H1 (cell line): ENCODE data around the gene CLEC7A. TPM values are rescaled to one million over a fixed set of nuclear protein-coding genes. Genes with fewer than 3 reads are reported as not detected.

Source experiments
- CTCF ChIA-PET: fragments of 300-600 bp; sonication (Branson Sonifier 250); formaldehyde crosslinking; loops from one replicate; lab custom pipeline; 2021; ENCODE audit not compliant: partially characterized antibody; lab: Charles Lee
- POLR2A ChIA-PET: fragments of 300-600 bp; sonication (Branson Sonifier 250); formaldehyde crosslinking; loops from one replicate; lab custom pipeline; 2021; ENCODE audit warnings: inconsistent platforms; ENCODE audit not compliant: partially characterized antibody; lab: Charles Lee
- DNase-seq, 2 experiments: peaks; one replicate each; pipeline versions ENCODE4 v3.0.0 to v3.0.0-alpha.2; 2010 to 2022; ENCODE audit warnings: low spot score in 2 of 2, low read depth in 1 of 2, mixed read lengths in 1 of 2
- FAIRE-seq: peaks from 2 replicates; lab custom pipeline; 2011; peaks lifted over from hg19 to GRCh38; lab: Jason Lieb, UNC
- H2AFZ ChIP-seq: 2 replicates; pipeline ENCODE4 v1.8.1; 2012; ENCODE audit warnings: low read length, inconsistent platforms
- H2AK5ac ChIP-seq: 2 replicates; pipeline ENCODE4 v1.6.1; 2013; ENCODE audit warnings: low read depth, low read length
- H2BK120ac ChIP-seq: replicated peaks from 2 replicates; pipeline ENCODE3; 2013; ENCODE audit warnings: low read depth, low read length, inconsistent platforms
- H2BK12ac ChIP-seq: 2 replicates; pipeline ENCODE4 v1.6.1; 2013; ENCODE audit warnings: low read depth, low read length
- H2BK15ac ChIP-seq: 2 replicates; pipeline ENCODE4 v1.6.1; 2013; ENCODE audit warnings: low read length
- H2BK20ac ChIP-seq: 2 replicates; pipeline ENCODE4 v1.6.1; 2013; ENCODE audit warnings: low read length
- H2BK5ac ChIP-seq: 2 replicates; pipeline ENCODE4 v1.6.1; 2013; ENCODE audit warnings: low read depth, low read length
- H3K14ac ChIP-seq: 2 replicates; pipeline ENCODE4 v1.6.1; 2013; ENCODE audit warnings: inconsistent platforms; ENCODE audit not compliant: insufficient read length
- H3K18ac ChIP-seq: 2 replicates; pipeline ENCODE4 v1.6.1; 2013; ENCODE audit warnings: low read length; ENCODE audit errors: extremely low read depth
- H3K23ac ChIP-seq: 2 replicates; pipeline ENCODE4 v1.6.1; 2013; ENCODE audit warnings: inconsistent platforms; ENCODE audit not compliant: insufficient read length
- H3K23me2 ChIP-seq: 2 replicates; pipeline ENCODE4 v1.6.1; 2013; ENCODE audit warnings: low read depth, low read length
- H3K27ac ChIP-seq: 2 replicates; pipeline ENCODE4 v1.6.1; 2011; ENCODE audit warnings: low read depth, low read length, inconsistent platforms
- H3K27me3 ChIP-seq, 4 experiments: replicated peaks in 1 of 4; 1 replicate in 1 of 4; 2 replicates in 3 of 4; pipeline versions ENCODE4 v1.6.1 to v1.8.1; 2011 to 2013; ENCODE audit warnings: low read length in 3 of 4, mild to moderate bottlenecking in 3 of 4, inconsistent platforms in 2 of 4, mixed read lengths in 2 of 4, moderate library complexity in 1 of 4; ENCODE audit not compliant: control insufficient read depth in 3 of 4, insufficient read depth in 3 of 4; ENCODE audit errors: extremely low read depth in 1 of 4
- H3K36me3 ChIP-seq, 4 experiments: 2 replicates each; pipeline versions ENCODE4 v1.6.1 to v1.8.1; 2011 to 2013; ENCODE audit warnings: mild to moderate bottlenecking in 4 of 4, low read length in 3 of 4, moderate library complexity in 2 of 4, control low read depth in 1 of 4, inconsistent platforms in 1 of 4; ENCODE audit not compliant: insufficient read depth in 4 of 4, control insufficient read depth in 2 of 4
- H3K4ac ChIP-seq: replicated peaks from 2 replicates; pipeline ENCODE3; 2013; ENCODE audit warnings: low read length, low read depth, mixed read lengths, inconsistent platforms; ENCODE audit not compliant: insufficient read length
- H3K4me1 ChIP-seq, 4 experiments: replicated peaks in 1 of 4; 1 replicate in 1 of 4; 2 replicates in 3 of 4; pipeline versions ENCODE4 v1.6.1 to v1.8.1; 2011 to 2013; ENCODE audit warnings: low read length in 3 of 4, inconsistent platforms in 2 of 4, mixed read lengths in 1 of 4; ENCODE audit not compliant: insufficient read depth in 4 of 4, control insufficient read depth in 3 of 4
- H3K4me2 ChIP-seq, 2 experiments: 2 replicates each; pipeline versions ENCODE4 v1.6.1 to v1.8.1; 2011 to 2013; ENCODE audit warnings: low read depth in 2 of 2, low read length in 2 of 2, control low read depth in 1 of 2, inconsistent platforms in 1 of 2, mild to moderate bottlenecking in 1 of 2; ENCODE audit not compliant: insufficient read depth in 1 of 2
- H3K4me3 ChIP-seq, 4 experiments: fragments of 200-600, 300-600 bp in 1 of 4; sonication (generic), shearing (Covaris generic), sonication (Bioruptor Twin) in 1 of 4; 2 replicates each; pipeline versions ENCODE4 v1.5.1 to v1.8.1; 2011 to 2016; ENCODE audit warnings: low read length in 4 of 4, low read depth in 3 of 4, control low read depth in 2 of 4, inconsistent platforms in 2 of 4, mild to moderate bottlenecking in 2 of 4, mixed read lengths in 1 of 4, moderate library complexity in 1 of 4; ENCODE audit not compliant: insufficient read depth in 2 of 4; ENCODE audit errors: extremely low read depth in 1 of 4
- H3K56ac ChIP-seq: replicated peaks from 2 replicates; pipeline ENCODE3; 2013; ENCODE audit warnings: low read depth, mild to moderate bottlenecking, mixed read lengths, low read length, inconsistent platforms; ENCODE audit not compliant: insufficient read length
- H3K79me1 ChIP-seq: 2 replicates; pipeline ENCODE4 v1.6.1; 2013; ENCODE audit warnings: low read depth, low read length, control low read depth
- H3K79me2 ChIP-seq, 2 experiments: 2 replicates each; pipeline versions ENCODE4 v1.6.1 to v1.8.1; 2012 to 2013; ENCODE audit warnings: low read length in 2 of 2, mild to moderate bottlenecking in 2 of 2, inconsistent platforms in 1 of 2; ENCODE audit not compliant: insufficient read depth in 2 of 2, control insufficient read depth in 1 of 2
- H3K9ac ChIP-seq, 4 experiments: replicated peaks in 1 of 4; 1 replicate in 1 of 4; 2 replicates in 3 of 4; pipeline versions ENCODE4 v1.6.1 to v1.8.1; 2011 to 2013; ENCODE audit warnings: low read depth in 3 of 4, low read length in 3 of 4, control low read depth in 2 of 4, mild to moderate bottlenecking in 2 of 4, moderate library complexity in 2 of 4, inconsistent platforms in 1 of 4; ENCODE audit errors: extremely low read depth in 1 of 4
- H3K9me3 ChIP-seq, 2 experiments: 2 replicates each; pipeline versions ENCODE4 v1.6.1 to v1.8.1; 2012 to 2013; ENCODE audit warnings: mild to moderate bottlenecking in 2 of 2, moderate library complexity in 2 of 2, control low read depth in 1 of 2, inconsistent platforms in 1 of 2, low read depth in 1 of 2, low read length in 1 of 2, mixed read lengths in 1 of 2; ENCODE audit not compliant: insufficient read depth in 2 of 2
- H4K20me1 ChIP-seq, 2 experiments: replicated peaks in 1 of 2; 2 replicates each; pipeline versions ENCODE3 to v1.8.1; 2011 to 2013; ENCODE audit warnings: inconsistent platforms in 2 of 2, low read length in 2 of 2, mild to moderate bottlenecking in 1 of 2; ENCODE audit not compliant: insufficient read depth in 2 of 2, control insufficient read depth in 1 of 2
- H4K5ac ChIP-seq: 2 replicates; pipeline ENCODE4 v1.6.1; 2013; ENCODE audit warnings: low read length, low read depth, mixed read lengths, inconsistent platforms; ENCODE audit not compliant: insufficient read length
- H4K8ac ChIP-seq: 2 replicates; pipeline ENCODE4 v1.8.0; 2013; ENCODE audit warnings: mild to moderate bottlenecking, moderate library complexity, low read length, inconsistent platforms; ENCODE audit not compliant: insufficient read depth; ENCODE audit errors: extremely low read depth
- H4K91ac ChIP-seq: replicated peaks from 2 replicates; pipeline ENCODE3; 2013; ENCODE audit warnings: low read length, mixed read lengths, inconsistent platforms; ENCODE audit not compliant: insufficient read length
- CHD1 ChIP-seq: IDR thresholded peaks from 2 replicates; pipeline ENCODE4 v1.6.1; 2012; ENCODE audit warnings: low read depth, low read length, improper control_type of control experiment
- EP300 ChIP-seq, 2 experiments: IDR thresholded peaks; 1 replicate in 1 of 2; 2 replicates in 1 of 2; pipeline ENCODE4 v1.6.1; 2011 to 2012; ENCODE audit warnings: low read depth in 2 of 2, low read length in 2 of 2, mild to moderate bottlenecking in 2 of 2, borderline replicate concordance in 1 of 2, inconsistent platforms in 1 of 2, moderate library complexity in 1 of 2
- GTF2F1 ChIP-seq: IDR thresholded peaks from 2 replicates; pipeline ENCODE4 v1.6.1; 2012; ENCODE audit warnings: low read depth, low read length, improper control_type of control experiment, borderline replicate concordance
- TCF12 ChIP-seq: IDR thresholded peaks from 2 replicates; pipeline ENCODE4 v1.6.1; 2011; ENCODE audit warnings: low read depth, mild to moderate bottlenecking, low read length
- YY1 ChIP-seq: IDR thresholded peaks from 2 replicates; pipeline ENCODE4 v1.6.1; 2011; ENCODE audit warnings: low read depth, mild to moderate bottlenecking, low read length
- ZNF274 ChIP-seq: IDR thresholded peaks from 2 replicates; pipeline ENCODE4 v1.7.0; 2012; ENCODE audit warnings: low read length, borderline replicate concordance; ENCODE audit errors: extremely low read depth
- WGBS, 2 experiments: shearing (Covaris generic) in 1 of 2; methylation state at CpG; one replicate each; pipeline versions ENCODE4 v1.1.6 to v1.1.7; 2013 to 2015; ENCODE audit warnings: low lambda C conversion rate in 2 of 2, mixed read lengths in 2 of 2, inconsistent platforms in 1 of 2, low coverage in 1 of 2, missing lambda C conversion rate in 1 of 2; ENCODE audit not compliant: insufficient replicate concordance in 2 of 2, insufficient coverage in 1 of 2, insufficient read length in 1 of 2; ENCODE audit errors: extremely low coverage in 1 of 2, missing lambda C conversion rate in 1 of 2; 5-methylcytosine and 5-hydroxymethylcytosine counted together
- polyA plus RNA-seq, 7 experiments: library from polyadenylated mRNA; depleted of rRNA in 3 of 7; stranded (reverse) in 5 of 7; unstranded in 2 of 7; fragments of >200 nt in 5 of 7; fragments of 200-250 nt in 2 of 7; gene quantifications; 1 replicate in 5 of 7; 2 replicates in 1 of 7; 4 replicates in 1 of 7; pipeline versions ENCODE4 v1.2.1 to v1.2.3, GENCODE V29; 2011 to 2013; ENCODE audit warnings: missing spikeins in 2 of 7, mixed read lengths in 2 of 7
- total RNA-seq: library from RNA; stranded (reverse); fragmentation: NEBNext Ultra II Directional; extraction: Animal tissue kit (Norgen Biotek cat#: 25700); gene quantifications from 2 replicates; pipeline ENCODE4 v1.2.1, GENCODE V29; 2021

CLEC7A gene
- total and polyA plus RNA-seq, 2 of the 8 experiments (the other 6 are each of a cell fraction or from before 2014, with no cell fraction given) = 0.09 to 0.15 TPM

GRCh38 chr12:10070380-10070779 lies 59.6 kb downstream of the CLEC7A start:
- Histone ChIP-seq H3K56ac (no peak overlapping the region), H3K4ac (no peak overlapping the region), H4K20me1 (no peaks in the 10 kb centered on the region), H3K27ac (no peak overlapping the region), H3K4me2 (no peak overlapping the region), H3K27me3 (no peaks in the 10 kb centered on the region), H4K8ac (no peak overlapping the region), H4K91ac (no peak overlapping the region), H2BK20ac (no peak overlapping the region), H3K79me2 (no peaks in the 10 kb centered on the region), H2BK12ac (no peak overlapping the region), H3K9ac (no peak overlapping the region), H3K23me2 (no peaks in the 10 kb centered on the region), H4K5ac (no peak overlapping the region), H3K79me1 (no peaks in the 10 kb centered on the region), H2AK5ac (no peak overlapping the region), H2BK5ac (no peak overlapping the region), H3K18ac (no peak overlapping the region), H2AFZ (no peak overlapping the region), H3K36me3 (no peaks in the 10 kb centered on the region), H3K23ac (no peak overlapping the region), H3K4me1 (0 out of 7 replicates have a peak, but pooled peaks cover 0 to under 1% (median 0%) of the 10 kb centered on the region in 4 experiments), H3K14ac (no peak overlapping the region), H2BK120ac (no peak overlapping the region), H3K9me3 (no peaks in the 10 kb centered on the region), H2BK15ac (no peak overlapping the region), H3K4me3 (no peak overlapping the region)
- WGBS, 2 experiments = 94% methylated on average over 4 of the region's 4 CpGs; no CpG with 5 or more reads in 1 of the 2 experiments
- FAIRE-seq (no peak), DNase-seq (no peak)
- CTCF ChIA-PET = interaction anchor here (1.4 kb wide), 1 partner anchor 36 kb away, joined by 3 read pairs; no protein-coding TSS in a partner anchor
- POLR2A ChIA-PET = no interaction called here
- TF ChIP-seq TCF12 = no peak
- TF ChIP-seq YY1 = no peak
- TF ChIP-seq GTF2F1 = no peak
- no peak for TF ChIP-seq ZNF274
- TF ChIP-seq EP300 (IDR thresholded peaks at IDR 0.05; ENCODE audit: borderline replicate concordance in 1 of 2, low read depth in 2 of 2, low read length in 2 of 2) = no peak
- TF ChIP-seq CHD1 = no peak
